NK-92 (cell line): Measurements from ENCODE around the gene TACR2.

ENCODE experiments used
- DNase-seq: peaks from one replicate; lab custom pipeline; 2025; ENCODE audit not compliant: unreplicated experiment; lab: John Stamatoyannopoulos, UW

The TACR2 gene

DNA sequence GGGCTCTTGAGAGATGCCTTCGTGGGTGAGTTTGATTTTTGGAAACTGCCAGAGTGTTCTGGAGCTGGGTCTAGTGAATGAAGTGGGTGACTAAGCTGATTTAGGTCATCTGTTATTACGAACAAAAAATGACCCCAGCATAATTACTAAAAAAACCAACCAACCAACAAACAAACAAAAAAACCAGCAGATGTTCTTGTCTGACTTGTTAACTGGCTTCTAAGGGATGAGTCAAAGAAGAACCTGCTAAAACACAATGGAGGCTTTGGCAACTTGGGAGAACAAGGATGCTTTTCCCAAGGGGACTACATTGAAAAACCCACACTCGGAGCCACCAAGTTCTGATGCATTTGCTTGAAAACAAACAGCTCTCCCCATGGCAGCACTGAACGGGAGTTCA, 11.5 kb downstream of the TACR2 start:
- no peak for DNase-seq

DNA sequence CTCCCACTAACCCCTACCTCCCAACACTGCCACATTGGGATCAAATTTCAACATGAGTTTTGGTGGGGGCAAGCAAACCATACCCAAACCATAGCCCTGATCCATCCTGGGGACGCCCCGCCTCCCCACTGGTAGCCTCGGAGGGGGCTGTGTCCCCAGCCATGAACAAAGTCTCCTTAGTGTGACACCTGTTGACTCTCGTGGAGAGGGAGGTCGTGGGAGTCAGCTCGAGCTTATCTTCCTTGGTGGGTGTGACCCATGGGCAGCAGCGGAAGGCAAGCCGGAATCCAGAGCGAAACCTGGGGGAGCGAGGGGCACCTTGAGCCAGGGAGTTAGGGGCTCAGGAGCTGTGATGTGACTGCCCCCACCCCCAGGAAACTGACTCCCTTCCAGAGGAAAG, 11.9 kb downstream of the TACR2 start:
- no peak for DNase-seq

DNA sequence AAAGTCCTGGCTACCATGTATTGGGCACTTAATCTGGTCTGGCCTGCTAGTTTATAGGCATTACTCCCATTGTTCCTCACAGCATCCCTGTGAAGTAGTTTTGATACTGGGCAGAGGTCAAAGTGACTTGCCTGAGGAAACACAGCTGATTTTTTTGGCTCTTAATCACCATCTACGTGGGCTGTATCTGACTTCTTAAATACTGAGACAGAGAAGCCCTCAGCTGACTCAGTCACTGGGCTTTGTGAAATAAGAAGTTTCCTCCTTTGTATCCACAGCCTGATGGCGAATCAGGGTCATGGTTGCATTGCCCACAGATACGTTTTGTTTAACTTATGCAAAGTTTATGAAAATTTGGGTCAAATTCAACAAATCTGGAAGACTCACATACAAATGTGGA, 13.2 kb downstream of the TACR2 start:
- no peak for DNase-seq

DNA sequence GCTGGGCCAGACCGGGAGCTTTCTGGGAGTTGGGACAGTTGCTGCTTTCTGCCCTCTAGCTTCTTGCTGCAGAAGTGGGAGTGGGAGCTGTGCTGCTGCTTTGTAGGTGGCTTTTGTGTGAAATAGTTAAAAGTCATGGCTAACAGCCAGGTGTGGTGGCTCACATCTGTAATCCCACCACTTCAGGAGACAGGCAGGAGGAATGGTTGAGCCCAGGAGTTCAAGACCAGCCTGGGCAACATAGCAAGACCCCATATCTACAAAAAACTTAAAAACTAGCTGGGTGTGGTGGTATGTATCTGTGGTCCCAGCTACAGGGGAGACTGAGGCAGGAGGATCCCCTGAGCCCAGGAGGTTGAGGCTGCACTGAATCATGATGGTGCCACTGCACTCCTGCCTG, 13.7 kb downstream of the TACR2 start:
- no peak for DNase-seq

DNA sequence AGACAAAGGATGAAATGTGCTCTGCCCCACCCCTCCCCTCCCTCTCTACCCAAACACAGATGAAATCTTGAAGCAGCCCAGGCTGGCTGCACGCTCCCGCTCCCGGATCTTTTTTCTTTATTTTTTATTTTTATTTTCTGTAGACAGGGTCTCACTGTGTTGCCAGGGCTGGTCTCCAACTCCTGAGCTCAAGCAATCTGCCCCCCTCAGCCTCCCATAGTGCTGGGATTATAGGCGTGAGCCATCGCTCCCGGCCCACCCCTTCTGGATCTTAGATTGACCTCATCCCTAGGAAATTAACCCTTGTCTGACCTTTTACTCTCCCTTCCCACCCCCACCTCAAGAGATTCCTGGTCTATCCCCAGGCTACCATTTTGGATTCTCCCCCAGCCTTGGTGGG, 14.3 kb downstream of the TACR2 start:
- no peak for DNase-seq

DNA sequence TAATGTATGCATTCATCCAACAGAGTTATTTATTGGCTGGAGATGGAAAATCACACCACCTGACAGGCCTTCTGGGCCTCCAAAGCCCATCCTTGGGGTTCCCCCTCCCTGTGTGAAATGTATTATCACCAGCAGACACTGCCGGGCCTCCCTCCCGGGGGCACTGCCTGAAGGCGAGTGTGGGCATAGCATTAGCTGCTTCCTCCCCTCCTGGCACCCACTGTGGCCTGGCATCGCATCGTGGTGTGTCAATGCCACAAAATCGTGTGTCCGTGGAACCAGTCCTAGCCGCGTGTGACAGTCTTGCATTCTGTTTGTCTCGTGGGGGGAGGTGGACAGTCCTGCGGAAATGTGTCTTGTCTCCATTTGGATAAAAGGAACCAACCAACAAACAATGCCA, 15.3 kb downstream of the TACR2 start:
- DNase-seq = no peak

DNA sequence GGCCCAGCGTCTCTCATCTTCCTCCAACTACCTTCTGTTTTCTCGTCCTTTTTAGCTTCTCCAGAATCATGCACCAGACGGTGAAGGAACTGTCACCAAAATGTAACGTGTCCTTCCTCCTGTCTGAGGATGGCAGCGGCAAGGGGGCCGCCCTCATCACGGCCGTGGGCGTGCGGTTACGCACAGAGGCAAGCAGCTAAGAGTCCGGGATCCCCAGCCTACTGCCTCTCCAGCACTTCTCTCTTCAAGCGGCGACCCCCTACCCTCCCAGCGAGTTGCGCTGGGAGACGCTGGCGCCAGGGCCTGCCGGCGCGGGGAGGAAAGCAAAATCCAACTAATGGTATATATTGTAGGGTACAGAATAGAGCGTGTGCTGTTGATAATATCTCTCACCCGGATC, 15.8 kb downstream of the TACR2 start:
- no peak for DNase-seq

DNA sequence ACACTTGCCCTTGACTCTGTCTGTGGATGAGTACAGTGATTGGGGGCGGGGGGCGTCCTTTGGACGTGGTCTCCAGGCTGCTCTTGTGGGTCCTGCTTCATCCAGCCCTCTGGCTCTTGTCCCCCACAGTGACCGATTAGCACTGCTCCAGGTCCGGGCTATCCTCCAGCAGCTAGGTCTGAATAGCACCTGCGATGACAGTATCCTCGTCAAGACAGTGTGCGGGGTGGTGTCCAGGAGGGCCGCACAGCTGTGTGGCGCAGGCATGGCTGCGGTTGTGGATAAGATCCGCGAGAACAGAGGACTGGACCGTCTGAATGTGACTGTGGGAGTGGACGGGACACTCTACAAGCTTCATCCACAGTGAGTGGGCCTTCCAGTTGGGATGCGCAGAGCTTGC, 18.3 kb downstream of the TACR2 start:
- DNase-seq = no peak

DNA sequence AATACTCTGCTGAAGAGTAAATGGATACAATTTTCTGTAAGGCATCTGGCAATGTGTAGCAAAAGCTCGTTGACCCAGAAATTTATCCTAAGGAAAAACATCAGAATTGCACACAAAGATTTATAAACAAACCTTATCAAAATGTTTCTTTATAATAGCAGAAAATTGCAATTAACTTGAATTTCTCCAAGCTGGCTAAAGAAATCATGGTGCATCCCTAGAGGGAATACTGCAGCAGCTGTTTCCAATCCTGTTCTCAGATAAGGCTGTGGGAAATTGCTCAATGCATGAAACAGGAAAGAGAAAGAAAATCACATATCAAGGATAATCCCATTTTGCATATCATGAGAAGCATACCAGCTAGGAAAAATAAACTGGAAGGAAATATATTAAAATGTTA, 18.7 kb downstream of the TACR2 start:
- no peak for DNase-seq

DNA sequence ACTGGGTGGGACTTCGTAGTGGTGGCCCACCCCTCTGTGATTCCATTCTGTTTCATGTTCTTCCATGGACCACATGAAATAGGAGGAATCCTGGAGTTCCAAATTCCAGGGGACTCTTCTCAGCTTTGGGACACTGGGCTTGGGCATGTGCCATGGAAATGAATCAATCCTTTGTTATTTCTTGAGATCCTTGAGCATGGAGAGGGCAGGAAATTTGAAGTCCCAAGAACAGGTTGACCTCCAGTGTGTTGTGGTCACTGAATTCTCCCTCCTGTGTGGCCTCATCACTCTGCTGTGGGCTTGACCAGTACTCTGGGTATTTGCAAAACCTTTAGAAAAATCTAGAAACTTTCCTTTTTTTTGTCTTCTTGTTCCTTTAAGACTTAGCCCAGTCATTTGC, 22.7 kb downstream of the TACR2 start:
- DNase-seq = no peak

DNA sequence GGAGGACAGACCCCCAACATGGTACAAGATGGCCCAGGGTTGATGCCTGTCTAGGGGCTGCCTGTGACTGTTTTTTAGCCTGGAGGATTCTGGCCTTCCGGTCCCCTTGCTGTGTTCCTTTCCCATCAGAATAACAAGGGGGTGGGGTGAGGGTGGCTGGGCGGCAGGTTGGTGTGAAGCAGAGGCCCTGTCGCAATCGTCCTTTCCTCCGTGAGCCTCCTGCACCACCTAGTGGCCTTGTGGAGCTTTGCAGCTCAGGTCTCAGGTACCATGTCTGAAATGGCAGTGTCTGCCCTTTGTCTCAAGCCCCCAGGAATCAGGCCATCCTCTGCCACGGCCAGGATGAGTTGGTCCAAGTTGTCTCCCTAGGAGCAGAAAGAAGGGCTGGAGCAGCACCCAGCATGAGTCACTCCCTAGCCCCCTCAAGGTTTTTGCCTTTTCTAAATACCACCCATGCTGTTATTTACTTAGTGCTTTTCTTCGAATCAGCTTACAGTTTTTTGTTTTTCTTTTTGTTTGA, 24.2 kb downstream of the TACR2 start:
- DNase-seq = no peak

DNA sequence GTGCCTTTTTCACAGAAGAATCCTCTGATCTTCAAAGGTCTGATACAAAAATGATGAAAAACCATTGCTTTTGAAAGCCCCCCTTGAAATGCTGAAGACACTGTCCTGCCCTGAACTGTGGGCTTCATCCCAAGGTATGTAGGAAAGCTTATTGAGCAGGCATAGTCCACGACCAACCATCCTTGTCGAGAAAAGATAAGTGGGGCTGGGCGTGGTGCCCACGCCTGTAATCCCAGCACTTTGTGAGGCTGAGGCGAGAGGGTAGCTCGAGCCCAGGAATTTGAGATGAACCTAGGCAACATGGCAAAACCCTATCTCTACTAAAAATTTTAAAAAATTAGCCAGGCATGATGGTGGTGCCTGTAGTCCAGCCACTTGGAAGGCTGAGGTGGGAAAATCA, 25.6 kb downstream of the TACR2 start:
- no peak for DNase-seq

DNA sequence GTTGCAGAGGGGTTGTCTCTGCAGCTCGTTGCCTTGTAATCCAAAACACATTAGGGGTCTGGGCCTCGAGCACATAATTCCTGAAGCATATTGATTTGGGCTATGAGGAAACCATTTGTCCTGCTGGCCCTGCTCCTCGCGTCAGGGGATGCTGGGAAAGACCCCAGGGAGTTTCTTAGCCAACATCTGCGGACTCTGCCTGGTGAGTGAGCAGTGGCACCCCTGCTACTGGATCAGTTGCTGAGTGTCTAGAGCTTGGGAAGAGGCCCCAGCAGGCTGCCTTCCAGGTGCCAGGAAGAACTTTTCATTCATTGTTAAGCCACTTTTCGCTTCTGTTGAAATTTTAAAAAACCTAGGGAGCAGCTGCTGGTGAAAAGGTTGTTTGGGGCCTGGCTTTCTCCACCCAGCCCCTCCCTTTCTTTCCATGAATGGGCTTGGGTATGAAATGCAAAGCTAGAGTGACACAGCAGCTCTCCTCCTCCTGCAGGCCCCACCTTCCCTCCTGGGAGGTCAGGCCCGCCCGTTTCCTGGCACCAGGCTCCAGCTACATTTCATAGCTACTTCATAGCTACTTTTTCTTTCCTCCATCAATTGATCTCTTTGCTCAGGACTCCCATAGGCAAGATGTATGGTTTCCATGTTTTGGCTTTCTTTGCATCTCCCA, 26.8 kb downstream of the TACR2 start:
- DNase-seq = no peak

DNA sequence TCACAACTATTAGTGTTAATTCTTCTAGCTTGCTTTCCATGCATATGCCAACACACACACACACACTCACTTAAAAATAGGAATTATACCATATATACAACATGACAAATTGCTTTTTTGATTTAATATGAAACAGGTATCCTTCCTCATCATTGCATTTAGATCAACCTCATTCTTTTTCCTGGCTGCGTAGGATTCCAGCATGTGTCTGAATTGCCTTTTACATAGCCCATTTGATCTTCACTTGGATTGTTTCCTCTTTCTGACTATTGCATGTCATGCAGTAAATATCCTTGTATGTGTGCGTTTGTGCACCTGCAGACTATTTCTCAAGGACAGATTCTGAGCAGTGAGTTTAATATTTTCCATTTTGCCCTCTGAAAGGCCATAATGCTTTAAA, 28.2 kb downstream of the TACR2 start:
- no peak for DNase-seq

DNA sequence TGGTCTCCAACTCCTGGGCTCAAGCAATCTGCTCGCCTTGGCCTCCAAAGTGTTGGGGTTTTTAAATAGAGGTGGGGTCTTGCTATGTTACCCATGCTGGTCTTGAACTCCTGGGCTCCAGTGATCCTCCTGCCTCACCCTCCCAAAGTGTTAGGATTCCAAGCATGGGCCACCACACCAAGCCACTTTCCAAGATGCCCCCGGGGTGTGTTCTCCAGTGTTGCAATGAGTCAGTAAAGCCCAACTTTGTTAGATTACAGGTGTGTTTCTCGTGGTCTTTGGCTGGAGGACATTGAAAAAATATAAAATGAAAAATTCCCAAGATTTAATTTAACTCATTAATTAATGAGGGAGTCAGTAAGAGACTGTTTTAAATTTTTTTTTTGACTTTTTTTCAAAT, 29.2 kb downstream of the TACR2 start:
- no peak for DNase-seq

DNA sequence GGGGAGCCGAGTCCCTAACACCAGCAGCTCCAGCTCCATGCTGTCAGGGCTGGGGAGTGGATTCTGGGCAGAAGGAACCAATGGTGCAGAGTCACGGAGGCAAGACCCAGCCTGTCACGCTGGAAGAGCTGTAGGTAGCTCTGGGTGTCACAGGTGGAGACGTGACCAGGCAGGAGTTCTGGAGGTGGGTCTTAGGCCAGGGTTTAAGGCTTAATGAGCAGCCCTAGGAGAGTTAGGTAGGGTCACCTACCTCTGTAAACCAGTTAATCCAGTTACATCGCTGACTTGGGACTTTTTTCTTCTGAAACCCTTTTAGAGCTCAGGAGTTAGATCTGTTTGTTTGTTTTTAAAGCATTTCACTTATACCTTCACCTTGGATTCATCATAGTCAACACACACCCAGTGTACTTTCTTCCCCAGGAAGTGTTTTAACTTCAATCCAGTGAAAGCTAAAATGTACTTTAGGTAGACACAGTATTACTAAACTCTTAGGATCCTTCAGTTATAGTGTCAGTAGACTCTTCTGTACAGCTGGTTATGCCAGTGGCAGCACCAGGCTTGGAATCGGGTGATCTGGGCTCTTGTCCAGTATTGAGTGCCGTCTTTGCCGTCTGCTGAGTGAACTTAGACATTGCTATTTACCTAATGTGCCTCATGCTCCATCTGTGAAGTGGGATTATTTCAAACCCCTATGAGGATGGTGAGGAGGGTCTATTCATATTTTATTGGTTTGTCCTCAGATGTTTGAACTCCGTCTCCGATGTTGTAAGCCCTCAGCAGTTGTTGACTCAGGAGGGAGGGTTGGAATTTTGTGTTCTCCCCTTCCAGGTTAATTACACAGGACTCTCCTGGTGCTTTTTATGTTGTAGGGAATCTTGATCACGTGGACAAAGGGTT, 31.0 kb downstream of the TACR2 start:
- no peak for DNase-seq

DNA sequence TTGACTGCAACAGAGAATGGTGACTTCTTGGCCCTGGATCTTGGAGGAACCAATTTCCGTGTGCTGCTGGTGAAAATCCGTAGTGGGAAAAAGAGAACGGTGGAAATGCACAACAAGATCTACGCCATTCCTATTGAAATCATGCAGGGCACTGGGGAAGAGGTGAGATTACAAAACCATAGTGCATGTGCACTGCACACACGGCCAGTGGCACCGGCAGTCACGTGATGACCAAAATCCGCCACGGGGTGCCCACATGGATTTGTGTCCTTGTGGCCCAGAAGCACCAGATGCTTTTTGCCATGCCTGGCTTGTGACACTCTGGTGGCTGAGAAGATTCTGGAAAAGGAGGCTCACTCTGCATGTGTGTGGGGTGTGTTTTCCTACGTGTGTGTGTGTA, 32.4 kb downstream of the TACR2 start:
- no peak for DNase-seq

DNA sequence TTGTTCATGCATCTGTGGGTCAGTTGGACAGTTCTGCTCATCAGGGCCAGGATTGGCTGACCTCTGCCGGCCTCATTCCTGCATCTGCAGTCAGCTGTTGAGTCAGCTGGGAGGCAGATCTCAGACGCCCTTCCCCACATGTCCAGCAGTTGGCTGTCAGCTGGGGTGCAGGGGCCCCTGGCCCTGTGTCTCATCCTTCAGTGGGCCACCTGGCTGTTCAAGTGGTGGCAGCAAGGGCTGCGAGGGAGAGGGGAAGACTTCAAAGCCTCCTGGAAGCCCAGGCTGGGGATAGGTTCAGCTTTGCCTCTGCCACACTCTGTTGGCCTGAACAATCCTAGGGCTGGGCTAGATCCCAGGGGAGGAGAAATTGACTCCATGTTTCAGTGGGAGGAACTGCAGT, 33.2 kb downstream of the TACR2 start:
- DNase-seq = no peak

DNA sequence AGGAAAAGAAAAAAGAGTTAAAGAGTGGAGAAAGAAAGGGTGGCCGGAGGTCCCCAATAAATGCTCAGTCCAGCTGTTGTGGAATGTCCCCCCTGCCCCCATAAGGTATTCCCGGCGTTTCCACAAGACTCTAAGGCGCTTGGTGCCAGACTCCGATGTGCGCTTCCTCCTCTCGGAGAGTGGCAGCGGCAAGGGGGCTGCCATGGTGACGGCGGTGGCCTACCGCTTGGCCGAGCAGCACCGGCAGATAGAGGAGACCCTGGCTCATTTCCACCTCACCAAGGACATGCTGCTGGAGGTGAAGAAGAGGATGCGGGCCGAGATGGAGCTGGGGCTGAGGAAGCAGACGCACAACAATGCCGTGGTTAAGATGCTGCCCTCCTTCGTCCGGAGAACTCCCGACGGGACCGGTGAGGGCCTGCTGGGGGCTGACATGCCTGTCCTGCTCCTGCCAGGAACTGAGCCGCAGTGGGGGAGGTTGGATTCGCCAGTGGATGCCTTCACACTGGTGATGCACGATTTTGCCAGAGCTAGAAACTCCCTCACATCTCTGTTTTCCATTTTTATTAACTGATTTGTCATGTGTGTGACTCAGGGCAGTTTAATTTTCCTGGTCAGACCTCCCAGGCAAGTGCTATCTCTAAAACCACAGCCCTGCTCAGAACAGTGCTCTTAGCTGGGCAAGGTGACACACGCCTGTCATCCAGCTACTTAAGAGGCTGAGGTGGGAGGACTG, 34.2 kb downstream of the TACR2 start:
- DNase-seq = no peak

DNA sequence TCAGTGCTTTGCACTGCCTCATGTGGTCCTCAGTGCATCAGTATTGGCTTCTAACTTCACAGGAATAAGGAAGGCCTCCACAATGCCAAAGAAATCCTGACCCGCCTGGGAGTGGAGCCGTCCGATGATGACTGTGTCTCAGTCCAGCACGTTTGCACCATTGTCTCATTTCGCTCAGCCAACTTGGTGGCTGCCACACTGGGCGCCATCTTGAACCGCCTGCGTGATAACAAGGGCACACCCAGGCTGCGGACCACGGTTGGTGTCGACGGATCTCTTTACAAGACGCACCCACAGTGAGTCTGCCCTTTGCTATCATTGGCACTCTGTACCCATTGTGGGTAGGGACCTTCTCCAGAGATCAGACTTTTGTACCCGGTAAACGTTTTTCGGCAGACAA, 36.9 kb downstream of the TACR2 start:
- no peak for DNase-seq

DNA sequence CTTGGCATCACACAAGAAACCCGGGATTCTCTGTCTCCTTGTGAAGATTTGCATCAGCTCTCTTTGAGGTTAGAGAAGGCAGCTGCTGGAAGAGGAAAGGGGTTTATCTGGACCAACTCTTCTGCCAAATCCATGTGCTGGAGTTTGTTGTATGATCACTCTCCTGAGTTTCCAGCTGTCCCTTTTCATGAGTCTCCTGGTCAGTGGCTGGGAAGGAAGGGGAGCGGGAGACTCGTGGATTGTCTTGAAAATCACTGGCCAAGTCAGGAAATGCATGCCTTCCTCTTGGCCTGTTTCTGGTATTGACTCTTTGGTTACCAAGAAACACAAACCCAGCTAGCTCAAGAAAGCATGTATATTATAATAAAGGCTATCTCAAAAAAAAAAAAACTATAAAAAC, 38.8 kb downstream of the TACR2 start:
- DNase-seq = no peak

DNA sequence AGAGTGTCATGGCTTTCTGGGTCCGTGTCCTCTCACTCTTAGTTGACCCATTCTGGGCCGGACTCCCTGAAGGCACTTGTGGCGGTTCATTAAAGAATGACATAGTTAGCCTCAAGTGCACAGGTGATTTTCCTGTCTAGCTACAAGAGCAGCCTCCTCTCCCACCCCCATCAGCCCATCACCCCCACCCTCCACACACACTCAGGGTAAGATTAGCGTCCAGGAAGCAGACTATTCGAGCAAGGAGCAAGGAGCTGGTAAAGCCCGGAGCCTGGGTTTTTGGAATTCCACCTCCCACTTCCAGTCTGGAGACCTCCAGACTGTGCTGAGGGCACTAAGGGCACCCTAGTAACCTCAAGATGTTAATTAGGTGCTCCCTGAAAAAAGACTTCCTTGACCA, 39.5 kb downstream of the TACR2 start:
- DNase-seq = no peak
